Measurements from ENCODE around the gene ZNF416.

ZNF416 gene

GRCh38 chr19:57559008-57559403 is 19.7 kb downstream of the ZNF416 start:
- peak; percentile 8 for DNase-seq

- DNase-seq = peak; percentile 16
Measured at GRCh38 chr19:57558525-57558924, 20.2 kb downstream of the ZNF416 start.

- DNase-seq = no peak
Measured at GRCh38 chr19:57557659-57558058, 21.1 kb downstream of the ZNF416 start.

DNA sequence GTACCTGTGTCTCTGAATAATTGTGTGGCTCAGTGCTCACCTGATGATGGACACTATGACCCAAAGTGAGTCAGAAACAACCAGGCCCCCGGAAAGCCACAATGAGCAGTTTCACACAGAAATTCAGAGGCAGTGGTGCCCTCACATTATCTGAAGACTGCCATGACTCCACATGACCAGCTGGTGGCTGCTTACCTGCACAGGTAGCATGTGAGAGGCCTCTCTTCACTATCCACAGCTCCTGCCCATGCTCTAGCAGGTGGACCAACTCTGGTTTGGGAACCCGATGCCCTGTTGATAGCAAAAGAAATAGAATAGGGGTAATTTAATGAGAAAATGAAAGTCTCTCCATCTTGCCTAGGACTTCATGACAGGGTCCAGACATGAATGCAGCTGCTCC is 26.3 kb downstream of the ZNF416 start:
- no peak for DNase-seq

DNA sequence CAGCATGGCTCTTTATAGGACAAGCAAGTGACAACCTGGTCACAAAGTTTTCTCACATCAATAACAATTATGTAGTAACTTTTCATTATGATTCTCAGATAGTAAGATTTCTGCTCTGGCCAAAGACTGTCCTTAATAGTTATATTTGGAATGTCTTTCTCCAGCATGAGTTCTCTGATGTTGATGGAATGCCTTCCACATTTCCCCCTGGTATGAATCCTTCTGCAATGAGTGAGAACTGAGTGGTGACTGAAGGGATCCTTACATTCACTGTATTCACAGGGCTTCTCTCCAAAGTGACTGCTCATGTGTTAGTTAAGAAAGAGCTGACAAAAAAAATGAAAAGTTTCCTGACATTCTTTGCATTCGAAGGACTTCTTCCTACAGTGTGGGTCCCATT is 32.2 kb downstream of the ZNF416 start:
- DNase-seq = no peak

- DNase-seq = no peak
Measured at GRCh38 chr19:57537953-57538547, 40.7 kb downstream of the ZNF416 start.

GRCh38 chr19:57527136-57527881 is 51.4 kb downstream of the ZNF416 start, which contains the start of gene ZNF549:
Gene ZNF549 (plus strand): TSS chr19:57527356. CDS start chr19:57527574, 218 bp downstream.
- DNase-seq = peak; percentile 91

Measured in fibroblast of skin of scalp (primary cell).